HG02885 (cell line): ENCODE measurements around the gene MAML2.
A peak's percentile ranks its signal among the peaks of the same experiment; 100 is the strongest.

Experiments
- ATAC-seq: cut with Tn5 transposase; IDR thresholded peaks from one replicate; pipeline ENCODE4 v1.9.1; 2021; ENCODE audit warnings: mild to moderate bottlenecking; ENCODE audit not compliant: unreplicated experiment, poor library complexity

The MAML2 gene

GRCh38 chr11:96342961-96343711, at the start of gene MAML2:
TSS of gene MAML2 (minus strand) at chr11:96343195. CDS start at chr11:96341895, 1,300 bp downstream.
- peak; percentile 86 for ATAC-seq

GRCh38 chr11:96391698-96392307, 48.8 kb upstream of the MAML2 start:
- no peak for ATAC-seq

- ATAC-seq = no peak
These were observed 47.4 kb upstream of the MAML2 start for GRCh38 chr11:96390488-96390792.

GRCh38 chr11:96389720-96390487, 46.9 kb upstream of the MAML2 start, which contains the start of the genes CCDC82 and JRKL:
TSS of gene CCDC82 (minus strand) at chr11:96389912. CDS start at chr11:96384747, 5,165 bp downstream.
TSS of gene JRKL (plus strand) at chr11:96390013. CDS start at chr11:96390650, 637 bp downstream.
- ATAC-seq = peak; percentile 94

GRCh38 chr11:96388891-96389719, 46.1 kb upstream of the MAML2 start:
- peak; percentile 46 for ATAC-seq

- ATAC-seq = no peak
These were observed 42.2 kb upstream of the MAML2 start for GRCh38 chr11:96385187-96385586.

GRCh38 chr11:96384156-96384555, 41.2 kb upstream of the MAML2 start:
- ATAC-seq = no peak

GRCh38 chr11:96376796-96377195, 33.8 kb upstream of the MAML2 start:
- no peak for ATAC-seq

- no peak for ATAC-seq
These were observed 30.8 kb upstream of the MAML2 start for GRCh38 chr11:96373826-96374225.

GRCh38 chr11:96367342-96367741, 24.3 kb upstream of the MAML2 start:
- ATAC-seq = no peak

GRCh38 chr11:96366024-96366423, 23.0 kb upstream of the MAML2 start:
- no peak for ATAC-seq

GRCh38 chr11:96365493-96365892, 22.5 kb upstream of the MAML2 start:
- ATAC-seq = no peak

- ATAC-seq = no peak
These were observed 18.8 kb upstream of the MAML2 start for GRCh38 chr11:96361778-96362177.

GRCh38 chr11:96358321-96358720, 15.3 kb upstream of the MAML2 start:
- ATAC-seq = no peak

GRCh38 chr11:96357794-96358193, 14.8 kb upstream of the MAML2 start:
- peak; percentile 67 for ATAC-seq

- no peak for ATAC-seq
These were observed 13.9 kb upstream of the MAML2 start for GRCh38 chr11:96356848-96357247.

GRCh38 chr11:96342014-96342960, 708 bp downstream of the MAML2 start:
- no peak for ATAC-seq

- peak; percentile 34 for ATAC-seq
These were observed 1.6 kb downstream of the MAML2 start for GRCh38 chr11:96341211-96342013.

- no peak for ATAC-seq
These were observed 2.5 kb downstream of the MAML2 start for GRCh38 chr11:96340555-96340885.
